Astrocyte of the cerebellum (primary cell): ENCODE measurements around the gene NARS2.

ENCODE experiments used
- DNase-seq: peaks from one replicate; pipeline ENCODE4 v3.0.0-alpha.2; 2011; ENCODE audit warnings: low read depth
- H3K4me3 ChIP-seq: 2 replicates; pipeline ENCODE4 v1.5.1; 2011; ENCODE audit warnings: mild to moderate bottlenecking, low read depth, low read length, moderate library complexity
- in situ Hi-C: cut with HindIII; loops from 2 replicates; pipeline ENCODE4 v1.10.0; 2017; ENCODE audit warnings: low sequenced_read_pairs
- TF ChIP-seq, protein P1 (sequence below): IDR thresholded peaks from 2 replicates; pipeline ENCODE4 v1.5.1; 2012; ENCODE audit warnings: low read length, low read depth, moderate library complexity, mild to moderate bottlenecking; ENCODE audit errors: missing control alignments

The NARS2 gene

DNA sequence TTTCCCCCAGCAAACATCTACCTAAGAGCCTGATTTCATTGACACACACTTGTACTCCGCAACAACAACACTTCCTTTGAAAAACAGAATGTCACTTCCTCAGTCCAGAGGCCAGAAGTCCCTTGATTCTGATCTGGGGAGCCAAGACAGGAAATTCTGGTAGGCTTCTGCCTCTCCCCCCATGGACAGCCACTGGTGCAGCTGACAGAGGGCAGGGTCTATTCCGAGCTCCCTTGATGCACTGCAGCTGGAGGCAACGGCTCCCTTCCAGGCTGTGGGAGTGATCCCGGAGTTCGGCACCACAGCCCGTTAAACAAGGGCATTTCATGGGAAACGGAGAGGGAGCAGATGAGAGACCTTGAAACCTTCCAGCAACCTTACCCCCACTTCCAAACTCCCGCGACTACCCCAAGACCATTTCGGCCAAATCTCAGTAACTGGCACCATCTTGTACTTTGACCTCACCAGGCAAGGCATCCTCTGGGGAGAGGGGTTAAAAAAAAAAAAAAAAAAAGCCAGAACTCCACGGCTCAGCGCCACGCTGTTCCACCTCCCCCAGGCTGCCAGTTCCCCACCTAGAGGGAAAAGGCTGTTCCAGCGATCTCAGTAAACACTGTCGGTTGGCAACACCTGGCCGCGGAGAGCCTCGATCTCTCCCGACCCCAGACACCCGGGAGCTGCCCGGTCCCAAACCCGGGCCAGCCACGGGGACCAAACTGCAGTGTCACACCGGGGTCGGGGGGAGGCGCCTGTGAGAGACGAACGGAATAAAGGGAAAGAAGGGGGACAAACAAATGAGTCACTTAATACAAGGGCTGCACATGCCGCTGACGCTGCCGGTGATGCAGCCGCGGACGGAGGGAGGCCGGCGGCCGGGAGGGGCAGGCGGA, 158.1 kb downstream of the NARS2 start:
- TF ChIP-seq, protein P1, sequence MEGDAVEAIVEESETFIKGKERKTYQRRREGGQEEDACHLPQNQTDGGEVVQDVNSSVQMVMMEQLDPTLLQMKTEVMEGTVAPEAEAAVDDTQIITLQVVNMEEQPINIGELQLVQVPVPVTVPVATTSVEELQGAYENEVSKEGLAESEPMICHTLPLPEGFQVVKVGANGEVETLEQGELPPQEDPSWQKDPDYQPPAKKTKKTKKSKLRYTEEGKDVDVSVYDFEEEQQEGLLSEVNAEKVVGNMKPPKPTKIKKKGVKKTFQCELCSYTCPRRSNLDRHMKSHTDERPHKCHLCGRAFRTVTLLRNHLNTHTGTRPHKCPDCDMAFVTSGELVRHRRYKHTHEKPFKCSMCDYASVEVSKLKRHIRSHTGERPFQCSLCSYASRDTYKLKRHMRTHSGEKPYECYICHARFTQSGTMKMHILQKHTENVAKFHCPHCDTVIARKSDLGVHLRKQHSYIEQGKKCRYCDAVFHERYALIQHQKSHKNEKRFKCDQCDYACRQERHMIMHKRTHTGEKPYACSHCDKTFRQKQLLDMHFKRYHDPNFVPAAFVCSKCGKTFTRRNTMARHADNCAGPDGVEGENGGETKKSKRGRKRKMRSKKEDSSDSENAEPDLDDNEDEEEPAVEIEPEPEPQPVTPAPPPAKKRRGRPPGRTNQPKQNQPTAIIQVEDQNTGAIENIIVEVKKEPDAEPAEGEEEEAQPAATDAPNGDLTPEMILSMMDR: peak; percentile 61
- peak overlapping the region; percentile 68 for H3K4me3 ChIP-seq
- in situ Hi-C loops: no loop called here
- DNase-seq: peak; percentile 45

DNA sequence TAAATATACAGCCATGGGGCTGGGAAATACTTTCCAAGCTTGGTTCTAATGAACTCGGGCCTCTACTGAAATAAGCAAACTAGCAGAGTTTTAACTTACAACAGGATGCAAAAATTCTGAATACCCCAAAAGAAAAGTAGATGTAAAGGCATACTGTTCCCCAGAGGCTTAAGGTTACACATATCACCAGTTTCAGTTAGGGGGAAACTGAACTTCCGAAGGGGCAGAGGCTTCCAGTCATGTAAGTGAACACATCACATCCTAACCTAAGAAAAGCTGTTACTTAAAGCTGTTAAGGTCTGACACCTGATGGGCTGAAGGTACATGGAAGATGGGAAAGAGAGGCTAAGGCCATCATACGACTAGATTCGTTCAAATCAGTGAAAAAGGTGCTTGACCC, 159.3 kb downstream of the NARS2 start:
- no peak for DNase-seq
- TF ChIP-seq, protein P1: no peak
- no peak overlapping the region for H3K4me3 ChIP-seq
- in situ Hi-C loops: no loop called here

DNA sequence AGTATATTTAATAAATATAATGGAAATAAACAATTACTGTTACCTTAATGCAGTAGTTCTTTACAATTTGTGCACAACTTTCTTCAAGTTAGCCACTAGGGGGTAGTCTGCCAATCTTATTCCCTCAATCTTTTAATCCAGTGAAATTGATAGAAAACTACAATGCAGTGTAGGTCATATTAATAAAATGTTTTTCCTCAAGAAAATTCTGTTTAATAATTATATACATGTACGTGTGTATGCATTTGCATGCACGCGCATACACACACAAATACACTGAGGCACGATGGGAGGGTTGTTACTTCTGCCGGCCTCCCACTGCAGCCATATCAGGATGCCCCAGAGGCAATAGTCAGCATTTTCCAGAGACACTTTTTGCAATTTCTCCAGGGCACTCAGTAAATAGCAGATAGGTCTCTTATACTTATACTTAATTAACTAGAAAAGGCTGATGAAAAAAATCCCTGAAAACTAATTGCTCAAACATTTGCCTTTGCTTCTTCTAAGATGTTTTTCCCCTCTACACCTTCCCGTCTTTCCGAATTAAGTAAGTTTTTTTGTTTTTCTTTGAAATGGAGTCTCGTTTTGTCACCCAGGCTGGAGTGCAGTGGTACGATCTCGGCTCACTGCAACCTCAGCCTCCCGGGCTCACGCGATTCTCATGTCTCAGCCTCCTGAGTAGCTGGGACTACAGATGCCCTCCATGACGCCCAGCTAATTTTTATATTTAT, 160.2 kb downstream of the NARS2 start:
- in situ Hi-C loops: no loop called here
- no peak for DNase-seq

DNA sequence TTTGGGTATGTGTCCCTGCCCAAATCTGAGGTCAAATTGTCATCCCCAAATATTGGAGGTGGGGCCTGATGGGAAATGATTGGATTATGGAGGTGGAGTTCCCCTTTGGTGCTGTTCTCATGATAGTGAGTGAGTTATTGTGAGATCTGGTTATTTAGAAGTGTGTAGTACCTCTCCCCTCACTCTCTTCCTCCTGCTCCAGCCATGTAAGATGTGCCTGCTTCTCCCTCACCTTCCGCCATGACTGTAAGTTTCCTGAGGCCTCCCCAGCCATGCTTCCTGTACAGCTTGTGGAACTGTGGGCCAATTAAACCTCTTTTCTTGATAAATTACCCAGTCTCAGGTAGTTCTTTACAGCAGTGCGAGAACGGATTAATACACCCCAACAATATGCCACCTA, 166.0 kb downstream of the NARS2 start:
- DNase-seq: no peak
- TF ChIP-seq, protein P1: no peak
- H3K4me3 ChIP-seq: no peak overlapping the region
- in situ Hi-C loops: no loop called here

More for the DNA sequence above, 160.2 kb downstream of the NARS2 start:
- TF ChIP-seq, protein P1: peak; percentile 51
- no peak overlapping the region for H3K4me3 ChIP-seq

DNA sequence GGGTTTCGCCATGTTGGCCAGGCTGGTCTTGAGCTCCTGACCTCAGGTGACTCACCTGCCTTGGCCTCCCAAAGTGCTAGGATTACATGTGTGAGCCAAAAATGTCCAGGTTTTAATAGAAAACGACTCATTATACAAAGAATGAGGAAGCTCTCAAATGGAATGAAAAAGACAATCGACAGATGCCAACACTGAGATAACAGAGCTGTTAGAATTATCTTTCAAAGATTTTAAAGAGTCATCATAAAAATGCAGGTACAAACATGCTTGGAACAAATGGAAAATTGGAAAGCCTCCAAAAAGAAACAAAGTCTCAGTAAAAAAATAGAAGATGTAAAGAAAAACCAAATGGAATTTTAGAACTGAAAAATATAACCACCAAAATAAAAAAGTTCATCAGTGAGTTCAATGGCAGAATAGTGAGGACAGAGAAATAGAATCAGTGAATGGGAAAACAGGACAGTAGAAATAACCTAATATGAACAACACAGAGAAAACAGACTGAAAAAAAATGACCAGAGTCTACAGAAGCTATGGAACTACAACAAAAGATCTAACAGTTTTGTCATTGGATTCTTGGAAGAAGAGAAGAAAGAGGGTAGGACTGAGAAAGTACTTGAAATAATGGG, 168.0 kb downstream of the NARS2 start:
- DNase-seq: no peak
- H3K4me3 ChIP-seq: no peak overlapping the region
- in situ Hi-C loops: no loop called here
- TF ChIP-seq, protein P1: no peak

DNA sequence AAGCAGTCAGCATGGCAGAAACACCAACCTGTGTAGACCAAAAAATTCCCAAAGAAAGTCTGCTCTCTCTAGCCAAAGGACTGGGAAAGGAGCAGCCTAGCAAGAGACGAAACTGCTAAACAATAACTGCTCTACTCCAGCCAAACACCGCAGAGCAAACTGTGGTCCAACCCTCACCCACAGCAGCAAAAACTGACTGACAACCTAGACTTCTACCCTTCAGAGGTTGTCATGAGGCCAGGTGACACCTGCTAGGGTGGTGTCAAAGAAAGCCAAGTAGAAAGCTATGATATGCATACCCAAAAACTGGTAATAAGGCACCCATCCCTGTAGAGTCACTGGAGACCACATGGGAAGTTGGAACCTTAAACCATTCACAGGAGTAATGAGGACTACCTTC, 168.9 kb downstream of the NARS2 start:
- H3K4me3 ChIP-seq: no peak overlapping the region
- in situ Hi-C loops: no loop called here
- TF ChIP-seq, protein P1: no peak
- DNase-seq: no peak
